Muscle layer of duodenum (tissue), 2 donors: ENCODE data around the gene KCNC4.

Experiments
- H3K27ac ChIP-seq: one replicate; pipeline ENCODE4 v1.7.0; 2013; ENCODE audit warnings: mild to moderate bottlenecking, low read length
- H3K27me3 ChIP-seq: one replicate; pipeline ENCODE4 v1.7.0; 2013; ENCODE audit warnings: low read depth, mild to moderate bottlenecking, control low read depth, low read length
- H3K36me3 ChIP-seq, 2 donors: one replicate each; pipeline ENCODE4 v1.7.0; 2013; ENCODE audit warnings: low read length in 2 of 2, control low read depth in 1 of 2, mild to moderate bottlenecking in 1 of 2; ENCODE audit not compliant: insufficient read depth in 2 of 2, control insufficient read depth in 1 of 2
- H3K4me1 ChIP-seq, 2 donors: one replicate each; pipeline ENCODE4 v1.7.0; 2013; ENCODE audit warnings: low read length in 2 of 2, mild to moderate bottlenecking in 2 of 2, control low read depth in 1 of 2, moderate library complexity in 1 of 2; ENCODE audit not compliant: insufficient read depth in 2 of 2, control insufficient read depth in 1 of 2
- H3K4me3 ChIP-seq, 2 donors: one replicate each; pipeline ENCODE4 v1.7.0; 2013; ENCODE audit warnings: low read length in 2 of 2, low read depth in 1 of 2, mild to moderate bottlenecking in 1 of 2
- H3K9me3 ChIP-seq, 2 donors: one replicate each; pipeline ENCODE4 v1.7.0; 2013; ENCODE audit warnings: low read length in 2 of 2, control low read depth in 1 of 2, mild to moderate bottlenecking in 1 of 2; ENCODE audit not compliant: control insufficient read depth in 1 of 2
- donor health status: healthy.

Gene KCNC4

GRCh38 chr1:110173466-110174105 lies 36.5 kb upstream of the KCNC4 start:
- H3K27me3 ChIP-seq: no peaks in the 10 kb centered on the region
- H3K27ac ChIP-seq: no peak overlapping the region
- no peaks in the 10 kb centered on the region for H3K4me1 ChIP-seq
- no peaks in the 10 kb centered on the region for H3K9me3 ChIP-seq
- H3K4me3 ChIP-seq: no peak overlapping the region
- no peaks in the 10 kb centered on the region for H3K36me3 ChIP-seq

- Histone ChIP-seq H3K27ac (no peak overlapping the region), H3K27me3 (no peaks in the 10 kb centered on the region), H3K4me3 (no peak overlapping the region), H3K4me1 (no peaks in the 10 kb centered on the region), H3K9me3 (no peaks in the 10 kb centered on the region), H3K36me3 (no peaks in the 10 kb centered on the region)
These were observed 35.2 kb upstream of the KCNC4 start for GRCh38 chr1:110174961-110175360.

- Histone ChIP-seq H3K27me3 (no peaks in the 10 kb centered on the region), H3K36me3 (no peaks in the 10 kb centered on the region), H3K9me3 (no peaks in the 10 kb centered on the region), H3K27ac (no peak overlapping the region), H3K4me1 (no peaks in the 10 kb centered on the region), H3K4me3 (no peak overlapping the region)
These were observed 33.7 kb upstream of the KCNC4 start for GRCh38 chr1:110176299-110176956.

DNA sequence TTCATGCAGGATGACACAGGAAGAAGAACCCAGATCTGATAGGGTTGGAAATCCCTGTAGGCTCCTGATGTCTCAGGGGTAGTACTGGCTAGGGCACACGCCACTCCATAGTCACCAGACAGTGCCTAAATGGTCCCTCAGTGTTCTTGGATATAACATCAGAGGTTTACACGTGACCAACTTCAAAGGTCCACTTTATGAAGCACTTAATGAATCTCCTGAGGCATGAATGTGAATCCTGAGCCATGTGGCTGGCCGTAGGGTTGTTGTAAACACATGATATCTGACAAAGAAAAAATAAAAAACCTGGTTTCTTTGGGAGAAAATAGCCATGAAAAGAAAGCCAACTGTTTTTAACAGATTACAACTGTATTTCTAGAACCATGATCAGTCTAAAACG lies 32.3 kb upstream of the KCNC4 start:
- no peak overlapping the region for H3K4me3 ChIP-seq
- no peaks in the 10 kb centered on the region for H3K4me1 ChIP-seq
- no peaks in the 10 kb centered on the region for H3K36me3 ChIP-seq
- no peaks in the 10 kb centered on the region for H3K27me3 ChIP-seq
- no peak overlapping the region for H3K27ac ChIP-seq
- no peaks in the 10 kb centered on the region for H3K9me3 ChIP-seq

DNA sequence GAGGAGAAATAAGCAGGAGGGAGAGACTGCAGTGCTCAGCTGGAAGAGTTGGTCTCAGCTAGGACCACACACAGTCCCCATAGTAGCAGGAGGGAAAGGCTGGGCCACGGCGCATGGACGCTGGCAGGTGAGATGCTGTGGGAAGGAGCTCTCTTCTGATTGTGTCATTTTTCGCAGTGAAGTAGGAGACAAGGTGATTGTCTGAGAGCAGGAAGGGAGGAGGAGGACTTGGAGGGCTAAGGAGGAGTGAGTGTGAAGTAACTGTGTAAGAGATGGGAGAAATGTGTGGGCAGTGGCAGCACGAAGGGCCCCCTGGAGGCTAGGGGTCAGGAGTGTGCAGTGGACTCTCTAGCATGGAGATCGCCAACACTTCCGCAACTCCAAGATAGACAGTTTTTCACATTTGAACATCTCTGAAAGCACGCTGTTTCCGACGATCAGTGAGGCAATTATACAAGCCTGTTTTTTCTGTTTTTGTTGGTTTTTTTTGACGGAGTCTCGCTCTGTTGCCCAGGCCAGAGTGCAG lies 26.4 kb upstream of the KCNC4 start:
- no peaks in the 10 kb centered on the region for H3K36me3 ChIP-seq

DNA sequence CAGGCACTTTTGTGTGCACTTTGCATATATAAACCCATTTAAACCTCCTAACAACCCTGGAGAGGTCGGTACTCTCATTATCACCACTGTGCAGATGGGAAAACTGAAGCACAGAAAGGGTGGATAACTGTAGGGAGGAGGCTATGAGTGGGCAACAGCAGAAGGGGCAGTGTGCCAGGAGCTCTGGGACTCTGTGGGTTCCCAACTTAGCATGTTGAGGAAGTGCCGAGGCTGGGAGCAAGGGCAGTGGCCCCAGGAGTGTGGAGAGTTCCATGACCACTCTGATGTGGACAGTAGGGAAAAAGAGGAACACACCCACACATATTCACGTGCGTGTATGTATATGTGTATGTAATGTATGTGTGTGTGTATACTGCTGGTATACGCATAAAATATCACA lies 25.7 kb upstream of the KCNC4 start:
- Histone ChIP-seq H3K36me3 (no peaks in the 10 kb centered on the region), H3K4me1 (peaks cover 0 to 12% of the 10 kb centered on the region in 2 donors), H3K9me3 (no peaks in the 10 kb centered on the region), H3K4me3 (no peak overlapping the region), H3K27ac (no peak overlapping the region), H3K27me3 (no peaks in the 10 kb centered on the region)

More for the DNA sequence above, 26.4 kb upstream of the KCNC4 start:
- Histone ChIP-seq H3K9me3 (no peaks in the 10 kb centered on the region), H3K27ac (no peak overlapping the region), H3K4me1 (peaks cover 0 to 12% of the 10 kb centered on the region in 2 donors), H3K4me3 (no peak overlapping the region), H3K27me3 (no peaks in the 10 kb centered on the region)

DNA sequence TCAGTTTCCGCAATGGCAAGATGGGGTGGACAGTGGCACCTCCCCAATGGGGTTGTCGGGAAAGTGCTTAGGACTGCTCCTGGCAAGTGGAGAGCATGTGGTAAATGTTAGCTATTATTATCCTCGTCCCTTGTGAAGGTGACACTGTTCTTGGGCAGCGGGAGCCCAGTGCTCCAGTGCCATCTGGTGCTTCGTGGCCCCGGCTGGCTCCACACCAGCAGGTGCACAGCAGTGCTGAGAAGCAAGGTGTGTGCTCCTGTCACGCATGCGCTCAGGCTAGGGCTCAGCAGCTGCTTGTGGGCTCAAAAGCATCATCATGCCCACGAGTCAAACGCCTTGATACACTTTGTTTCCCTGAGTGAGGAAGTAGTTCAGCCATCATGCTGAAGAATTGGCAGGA lies 24.9 kb upstream of the KCNC4 start:
- Histone ChIP-seq H3K9me3 (no peaks in the 10 kb centered on the region), H3K4me1 (peaks cover 0 to 12% of the 10 kb centered on the region in 2 donors), H3K27ac (no peak overlapping the region), H3K27me3 (no peaks in the 10 kb centered on the region), H3K4me3 (no peak overlapping the region), H3K36me3 (no peaks in the 10 kb centered on the region)

GRCh38 chr1:110186558-110186957 lies 23.6 kb upstream of the KCNC4 start:
- Histone ChIP-seq H3K27ac (no peak overlapping the region), H3K9me3 (no peaks in the 10 kb centered on the region), H3K4me1 (peaks cover 0 to 12% of the 10 kb centered on the region in 2 donors), H3K36me3 (no peaks in the 10 kb centered on the region), H3K27me3 (no peaks in the 10 kb centered on the region), H3K4me3 (no peak overlapping the region)

GRCh38 chr1:110187139-110187890 lies 22.8 kb upstream of the KCNC4 start:
- Histone ChIP-seq H3K27ac (no peak overlapping the region), H3K27me3 (no peaks in the 10 kb centered on the region), H3K9me3 (no peaks in the 10 kb centered on the region), H3K4me3 (no peak overlapping the region), H3K36me3 (no peaks in the 10 kb centered on the region), H3K4me1 (peaks cover 0 to 12% of the 10 kb centered on the region in 2 donors)

- Histone ChIP-seq H3K27ac (no peak overlapping the region), H3K27me3 (no peaks in the 10 kb centered on the region), H3K36me3 (no peaks in the 10 kb centered on the region), H3K4me1 (peaks cover 0 to 12% of the 10 kb centered on the region in 2 donors), H3K9me3 (no peaks in the 10 kb centered on the region), H3K4me3 (no peak overlapping the region)
These were observed 22.0 kb upstream of the KCNC4 start for GRCh38 chr1:110188035-110188618.

GRCh38 chr1:110189181-110189580 lies 20.9 kb upstream of the KCNC4 start:
- Histone ChIP-seq H3K4me1 (peaks cover 0 to 12% of the 10 kb centered on the region in 2 donors), H3K27ac (no peak overlapping the region), H3K4me3 (no peak overlapping the region), H3K27me3 (no peaks in the 10 kb centered on the region), H3K9me3 (no peaks in the 10 kb centered on the region), H3K36me3 (no peaks in the 10 kb centered on the region)
